Tibial artery (tissue), 4 donors: ENCODE measurements around the gene USP24.

Source experiments
- DNase-seq, 2 donors: peaks; one replicate each; pipeline ENCODE4 v3.0.0-alpha.2; 2019
- H3K27ac ChIP-seq, 2 donors: fragments of 200-600 bp; sonication (generic) in 1 of 2; 1 replicate in 1 of 2; 2 replicates in 1 of 2; pipeline ENCODE4 v1.5.1; 2018 to 2019; ENCODE audit warnings: mild to moderate bottlenecking in 1 of 2
- H3K27me3 ChIP-seq, 2 donors: fragments of 200-600 bp; sonication (generic) in 1 of 2; one replicate each; pipeline versions ENCODE4 v1.5.1 to v1.6.0; 2016 to 2019
- H3K36me3 ChIP-seq, 3 donors: fragments of 200-600 bp; sonication (generic) in 2 of 3; one replicate each; pipeline ENCODE4 v1.5.1; 2016 to 2019; ENCODE audit warnings: mild to moderate bottlenecking in 2 of 3
- H3K4me1 ChIP-seq, 4 donors: fragments of 200-600 bp; sonication (generic) in 2 of 4; 1 replicate in 3 of 4; 2 replicates in 1 of 4; pipeline ENCODE4 v1.5.1; 2016 to 2019
- H3K4me3 ChIP-seq, 2 donors: fragments of 200-600 bp; sonication (generic) in 1 of 2; 1 replicate in 1 of 2; 2 replicates in 1 of 2; pipeline ENCODE4 v1.5.1; 2018 to 2019; ENCODE audit warnings: mild to moderate bottlenecking in 2 of 2
- H3K9me3 ChIP-seq, 3 donors: fragments of 200-600 bp; sonication (generic) in 1 of 3; one replicate each; pipeline ENCODE4 v1.5.1; 2016 to 2019
- CTCF ChIP-seq, 2 experiments: fragments of 200-600 bp in 1 of 2; fragments of 450-650 bp in 1 of 2; IDR thresholded peaks; one replicate each; pipeline ENCODE4 v1.5.1; 2017 to 2019; ENCODE audit warnings: antibody characterized with exemption in 2 of 2, mild to moderate bottlenecking in 1 of 2, moderate library complexity in 1 of 2
- intact Hi-C: fragments of 100-400 bp; cut with DNase I; formaldehyde crosslinking; loops from one replicate; pipeline ENCODE4 v1.15.0; 2023; ENCODE audit warnings: low total_unique reads

The USP24 gene

GRCh38 chr1:55252942-55253589, 37.9 kb upstream of the USP24 start:
- Histone ChIP-seq H3K4me3 (no peak overlapping the region), H3K27me3 (no peaks in the 10 kb centered on the region), H3K27ac (no peak overlapping the region), H3K4me1 (peaks cover 0 to 7% (median 0%) of the 10 kb centered on the region in 4 donors), H3K9me3 (no peaks in the 10 kb centered on the region), H3K36me3 (no peaks in the 10 kb centered on the region)
- intact Hi-C loops: no loop called here
- no peak for TF ChIP-seq CTCF (IDR thresholded peaks at IDR 0.05)
- DNase-seq: no peak

GRCh38 chr1:55250399-55251075, 35.4 kb upstream of the USP24 start:
- Histone ChIP-seq H3K9me3 (no peaks in the 10 kb centered on the region), H3K4me1 (peaks cover 0 to 7% (median 0%) of the 10 kb centered on the region in 4 donors), H3K27ac (no peak overlapping the region), H3K27me3 (no peaks in the 10 kb centered on the region), H3K4me3 (no peak overlapping the region), H3K36me3 (no peaks in the 10 kb centered on the region)
- intact Hi-C loops: no loop called here
- DNase-seq: no peak
- no peak for TF ChIP-seq CTCF (IDR thresholded peaks at IDR 0.05)

GRCh38 chr1:55249646-55250398, 34.7 kb upstream of the USP24 start:
- TF ChIP-seq CTCF (IDR thresholded peaks at IDR 0.05): no peak
- no peaks in the 10 kb centered on the region for H3K9me3 ChIP-seq
- H3K27ac ChIP-seq: no peak overlapping the region
- no peaks in the 10 kb centered on the region for H3K36me3 ChIP-seq
- DNase-seq: no peak
- peaks cover 0 to 7% (median 0%) of the 10 kb centered on the region in 4 donors for H3K4me1 ChIP-seq
- intact Hi-C loops: no loop called here
- no peak overlapping the region for H3K4me3 ChIP-seq
- no peaks in the 10 kb centered on the region for H3K27me3 ChIP-seq

- Histone ChIP-seq H3K4me3 (no peak overlapping the region), H3K36me3 (no peaks in the 10 kb centered on the region), H3K9me3 (no peaks in the 10 kb centered on the region), H3K4me1 (no peaks in the 10 kb centered on the region), H3K27ac (no peak overlapping the region), H3K27me3 (no peaks in the 10 kb centered on the region)
- intact Hi-C loops: no loop called here
- TF ChIP-seq CTCF (IDR thresholded peaks at IDR 0.05): no peak
- no peak for DNase-seq
Observed at GRCh38 chr1:55246896-55247295, 31.7 kb upstream of the USP24 start.

GRCh38 chr1:55246331-55246730, 31.2 kb upstream of the USP24 start:
- no peak for TF ChIP-seq CTCF (IDR thresholded peaks at IDR 0.05)
- H3K36me3 ChIP-seq: no peaks in the 10 kb centered on the region
- no peaks in the 10 kb centered on the region for H3K27me3 ChIP-seq
- no peak overlapping the region for H3K27ac ChIP-seq
- no peak overlapping the region for H3K4me3 ChIP-seq
- H3K4me1 ChIP-seq: no peaks in the 10 kb centered on the region
- intact Hi-C loops: no loop called here
- DNase-seq: no peak
- H3K9me3 ChIP-seq: no peaks in the 10 kb centered on the region
